ENCODE results near the gene PYGO1. TPM values are rescaled to one million over a fixed set of nuclear protein-coding genes. Genes with fewer than 3 reads are reported as not detected.

Gene PYGO1
- total and polyA plus RNA-seq, 2 of the 8 experiments (the other 6 are each of a cell fraction or from before 2014, with no cell fraction given) = 0.50 to 1.1 TPM

GRCh38 chr15:55619783-55620182 lies 31.6 kb upstream of the PYGO1 start (continued):
- TF ChIP-seq CHD7 (IDR thresholded peaks at IDR 0.05; ENCODE audit: insufficient replicate concordance, low read length) (no peak), MAFK (IDR thresholded peaks at IDR 0.05; ENCODE audit: low read depth, low read length) (no peak), SRF (IDR thresholded peaks at IDR 0.05; ENCODE audit: low read depth, low read length) (no peak), JUND (IDR thresholded peaks at IDR 0.05; ENCODE audit: low read length) (no peak), KDM5A (IDR thresholded peaks at IDR 0.05; ENCODE audit: low read length) (no peak), SIRT6 (IDR thresholded peaks at IDR 0.05; ENCODE audit: low read length) (no peak)
